ENCODE data around the gene RMRP.
A peak's percentile ranks its signal among the peaks of the same experiment; 100 is the strongest.
"Not testable (repeated sequence)": the region's sequence is repeated elsewhere in the genome, so short reads cannot be mapped to it uniquely, and the experiment has no call there.

RMRP gene

GRCh38 chr9:35640431-35640830 is 17.4 kb downstream of the RMRP start:
- not testable (repeated sequence) for DNase-seq

GRCh38 chr9:35639631-35640030 is 18.2 kb downstream of the RMRP start:
- no peak for DNase-seq

- not testable (repeated sequence) for DNase-seq
Measured at GRCh38 chr9:35639225-35639624, 18.6 kb downstream of the RMRP start.

- not testable (repeated sequence) for DNase-seq
Measured at GRCh38 chr9:35638751-35639150, 19.1 kb downstream of the RMRP start.

GRCh38 chr9:35637427-35637955 is 20.3 kb downstream of the RMRP start:
- not testable (repeated sequence) for DNase-seq

- DNase-seq = not testable (repeated sequence)
Measured at GRCh38 chr9:35636877-35637246, 21.0 kb downstream of the RMRP start.

- DNase-seq = no peak
Measured at GRCh38 chr9:35636135-35636876, 21.5 kb downstream of the RMRP start.

GRCh38 chr9:35635730-35636129 is 22.1 kb downstream of the RMRP start:
- DNase-seq = no peak

- no peak for DNase-seq
Measured at GRCh38 chr9:35629597-35629996, 28.2 kb downstream of the RMRP start.

GRCh38 chr9:35628389-35628991 is 29.3 kb downstream of the RMRP start:
- DNase-seq = no peak

GRCh38 chr9:35627575-35627974 is 30.2 kb downstream of the RMRP start:
- no peak for DNase-seq

GRCh38 chr9:35619800-35620158 is 38.0 kb downstream of the RMRP start:
- DNase-seq = no peak

GRCh38 chr9:35618854-35619799 is 38.7 kb downstream of the RMRP start:
- DNase-seq = no peak

- DNase-seq = no peak
Measured at GRCh38 chr9:35618325-35618727, 39.5 kb downstream of the RMRP start, which contains the start of gene CD72. TSS of gene CD72 (minus strand) at chr9:35618413. CDS start at chr9:35618303, 110 bp downstream.

- DNase-seq = no peak
Measured at GRCh38 chr9:35617548-35617947, 40.3 kb downstream of the RMRP start.

- DNase-seq = peak; percentile 27
Measured at GRCh38 chr9:35616681-35617459, 40.9 kb downstream of the RMRP start.

- peak; percentile 32 for DNase-seq
Measured at GRCh38 chr9:35615981-35616680, 41.7 kb downstream of the RMRP start.

- no peak for DNase-seq
Measured at GRCh38 chr9:35612843-35613242, 45.0 kb downstream of the RMRP start.

- not testable (repeated sequence) for DNase-seq
Measured at GRCh38 chr9:35612066-35612465, 45.8 kb downstream of the RMRP start.

GRCh38 chr9:35611230-35611797 is 46.5 kb downstream of the RMRP start:
- peak; percentile 29 for DNase-seq

- DNase-seq = no peak
Measured at GRCh38 chr9:35609820-35610163, 48.0 kb downstream of the RMRP start.
